Mesodermal cell (in vitro differentiated cells): ENCODE measurements around the gene PFAS.
A peak's percentile ranks its signal among the peaks of the same experiment; 100 is the strongest.
"Not testable (repeated sequence)": the region's sequence is repeated elsewhere in the genome, so short reads cannot be mapped to it uniquely, and the experiment has no call there.

Experiments
- H3K27ac ChIP-seq: 2 replicates; pipeline ENCODE4 v1.7.0; 2013; ENCODE audit warnings: mild to moderate bottlenecking, low read depth, low read length, moderate library complexity; ENCODE audit not compliant: severe bottlenecking
- H3K36me3 ChIP-seq: 2 replicates; pipeline ENCODE4 v1.7.1; 2013; ENCODE audit warnings: mild to moderate bottlenecking, low read length, moderate library complexity; ENCODE audit not compliant: control insufficient read depth, insufficient read depth
- H3K4me1 ChIP-seq: one replicate; pipeline ENCODE4 v1.7.1; 2013; ENCODE audit warnings: mild to moderate bottlenecking, low read length; ENCODE audit not compliant: insufficient read depth, control insufficient read depth, poor library complexity, severe bottlenecking
- H3K4me3 ChIP-seq: 2 replicates; pipeline ENCODE4 v1.7.0; 2013; ENCODE audit warnings: low read length, control low read depth, mild to moderate bottlenecking; ENCODE audit not compliant: insufficient read depth, poor library complexity, severe bottlenecking; ENCODE audit errors: extremely low read depth
- H3K9me3 ChIP-seq: 2 replicates; pipeline ENCODE4 v1.7.1; 2013; ENCODE audit warnings: mild to moderate bottlenecking, low read length, moderate library complexity; ENCODE audit not compliant: control insufficient read depth
- WGBS, 2 experiments: methylation state at CpG; one replicate each; pipeline ENCODE4 v1.1.5; 2013; ENCODE audit warnings: missing lambda C conversion rate in 2 of 2; ENCODE audit not compliant: insufficient coverage in 2 of 2; 5-methylcytosine and 5-hydroxymethylcytosine counted together

The PFAS gene

DNA sequence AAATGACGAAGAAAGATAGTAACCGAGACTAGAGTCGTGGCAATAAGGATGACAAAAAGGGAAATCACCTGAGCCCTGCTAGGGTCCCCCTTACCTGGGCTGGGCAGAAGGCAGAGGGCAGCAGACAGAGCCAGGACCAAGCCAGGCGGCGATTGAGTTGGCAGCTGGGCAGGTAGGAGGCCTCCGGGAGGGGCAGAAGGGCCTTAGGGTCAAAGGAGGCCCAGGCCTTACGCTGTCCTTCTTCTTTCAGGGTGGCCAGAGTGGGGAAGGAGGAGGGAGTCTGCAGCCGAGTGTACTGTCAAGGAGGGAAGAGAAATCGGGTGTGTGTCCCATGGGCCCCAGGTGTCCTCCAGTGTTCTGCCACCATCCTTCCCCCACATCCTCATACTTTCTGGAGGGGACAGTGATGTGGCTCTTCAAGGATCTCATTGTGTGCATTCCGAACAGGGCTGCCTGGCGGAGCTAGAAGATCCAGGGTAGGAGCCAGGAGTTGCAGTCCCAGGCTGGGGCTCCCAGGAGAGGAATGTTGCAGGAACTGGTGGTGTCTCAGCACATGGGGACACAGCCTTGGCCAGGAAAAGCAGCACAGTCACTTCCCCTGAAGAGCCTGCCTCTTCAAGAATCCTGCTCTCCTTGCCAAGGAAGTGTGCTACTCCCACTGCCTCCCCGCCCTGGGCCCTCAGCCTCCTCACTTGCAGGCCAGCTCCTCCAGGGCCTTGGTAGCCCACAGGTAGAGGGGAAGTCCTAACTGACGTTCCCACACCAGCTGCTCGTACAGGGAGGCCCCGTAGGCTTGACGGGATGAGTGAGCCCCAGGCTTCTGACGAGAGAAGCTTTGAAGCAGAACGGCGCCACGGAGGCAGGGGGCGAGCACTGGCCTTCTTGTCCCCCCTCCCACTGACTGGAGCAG lies 14.5 kb upstream of the PFAS start:
- Histone ChIP-seq H3K9me3 (no peaks in the 10 kb centered on the region), H3K27ac (no peak overlapping the region), H3K36me3 (peaks cover 91% of the 10 kb centered on the region), H3K4me1 (no peaks in the 10 kb centered on the region), H3K4me3 (no peak overlapping the region)
- WGBS, 2 experiments = 94 to 97% methylated on average over 11 to 17 of the region's 21 CpGs

DNA sequence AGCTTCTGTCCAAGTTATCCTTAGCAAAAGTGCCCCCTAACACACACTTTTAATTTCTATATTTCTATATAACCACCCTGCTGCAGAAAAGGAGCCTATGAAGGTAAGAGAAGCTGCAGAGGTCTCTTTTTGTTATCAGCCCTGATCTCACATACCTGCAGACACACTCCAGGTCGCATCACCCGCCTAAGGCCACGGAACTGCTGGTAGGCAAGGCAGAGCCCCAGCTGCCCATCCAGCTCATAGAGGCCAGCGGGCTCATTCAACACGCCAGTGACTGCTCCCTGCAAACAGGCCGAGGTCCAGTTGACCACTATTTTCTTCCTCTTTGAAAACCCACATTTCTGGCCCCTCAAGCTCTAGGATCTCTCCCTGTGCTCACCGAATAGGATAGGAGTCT lies 13.4 kb upstream of the PFAS start:
- WGBS, 2 experiments = 92 to 95% methylated on average over 4 to 7 of the region's 7 CpGs
- H3K36me3 ChIP-seq = peaks cover 90% of the 10 kb centered on the region

DNA sequence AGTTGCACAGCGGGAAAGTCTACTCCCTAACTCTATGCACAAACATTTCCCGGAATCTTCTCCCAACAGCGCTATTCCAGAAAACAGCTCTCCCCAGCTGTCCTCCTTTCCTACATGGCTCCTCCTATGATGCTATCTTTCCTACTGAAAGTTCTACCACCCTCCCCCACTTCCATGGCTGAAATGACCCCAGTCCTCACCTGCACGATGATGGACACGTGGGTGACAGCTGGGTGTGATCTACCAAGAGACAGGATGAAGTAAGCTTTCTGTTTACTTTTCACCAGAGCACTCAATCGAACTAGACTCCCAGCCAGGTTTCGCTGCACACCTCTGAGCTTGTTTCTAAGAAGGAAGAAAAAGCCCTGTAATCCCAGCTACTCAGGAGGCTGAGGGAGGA lies 11.9 kb upstream of the PFAS start:
- Histone ChIP-seq H3K4me1 (no peaks in the 10 kb centered on the region), H3K36me3 (peaks cover 86% of the 10 kb centered on the region), H3K4me3 (no peak overlapping the region), H3K27ac (no peak overlapping the region), H3K9me3 (no peaks in the 10 kb centered on the region)
- WGBS, 2 experiments = 88 to 97% methylated on average over 5 to 7 of the region's 7 CpGs

More for the DNA sequence above, 13.4 kb upstream of the PFAS start:
- H3K27ac ChIP-seq = no peak overlapping the region
- H3K4me3 ChIP-seq = no peak overlapping the region
- H3K9me3 ChIP-seq = no peaks in the 10 kb centered on the region
- H3K4me1 ChIP-seq = no peaks in the 10 kb centered on the region

DNA sequence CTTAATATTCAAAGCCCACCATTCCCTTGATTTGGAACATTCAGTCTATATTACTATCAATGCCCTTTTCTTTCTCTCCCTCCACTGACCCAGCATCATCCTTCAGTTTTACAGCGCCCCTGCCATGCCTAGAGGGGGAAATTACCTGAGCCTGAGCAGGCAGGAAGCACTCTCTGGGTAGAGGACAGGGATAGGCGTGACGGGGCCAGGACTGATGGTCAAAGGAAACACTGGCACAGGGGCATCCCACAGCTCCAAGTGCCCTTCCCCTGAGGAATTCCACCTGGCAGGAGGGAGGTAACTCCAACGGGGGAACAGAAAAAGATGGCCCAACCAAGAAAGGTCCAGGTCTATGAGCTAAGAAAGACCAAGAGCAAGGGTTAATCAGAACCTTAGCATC lies 11.2 kb upstream of the PFAS start:
- Histone ChIP-seq H3K27ac (no peak overlapping the region), H3K9me3 (no peaks in the 10 kb centered on the region), H3K4me1 (no peaks in the 10 kb centered on the region), H3K4me3 (no peak overlapping the region), H3K36me3 (peaks cover 78% of the 10 kb centered on the region)
- 85 to 98% methylated on average over 3 to 4 of the region's 4 CpGs for WGBS, 2 experiments

DNA sequence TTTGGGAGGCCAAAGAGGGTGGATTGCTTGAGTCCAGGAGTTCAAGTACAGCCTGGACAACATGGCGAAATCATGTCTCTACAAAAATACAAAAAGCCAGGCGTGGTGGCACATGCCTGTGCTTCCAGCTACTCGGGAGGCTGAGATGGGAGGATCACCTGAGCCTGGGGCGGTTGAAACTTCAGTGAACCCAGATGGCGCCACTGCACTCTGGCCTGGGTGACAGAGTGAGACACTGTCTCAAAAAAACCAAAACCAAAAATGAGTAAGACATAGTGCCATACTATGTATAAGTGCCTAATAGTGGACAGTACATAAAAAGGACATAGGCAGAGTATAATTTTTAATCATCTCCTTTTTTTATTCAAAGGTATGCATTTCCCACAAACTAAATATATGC lies 5.3 kb upstream of the PFAS start:
- H3K4me1 ChIP-seq = no peaks in the 10 kb centered on the region
- H3K4me3 ChIP-seq = no peak overlapping the region
- peaks cover 37% of the 10 kb centered on the region for H3K36me3 ChIP-seq
- WGBS, 2 experiments = 87 to 92% methylated on average over 4 of the region's 5 CpGs
- H3K9me3 ChIP-seq = no peaks in the 10 kb centered on the region
- no peak overlapping the region for H3K27ac ChIP-seq

DNA sequence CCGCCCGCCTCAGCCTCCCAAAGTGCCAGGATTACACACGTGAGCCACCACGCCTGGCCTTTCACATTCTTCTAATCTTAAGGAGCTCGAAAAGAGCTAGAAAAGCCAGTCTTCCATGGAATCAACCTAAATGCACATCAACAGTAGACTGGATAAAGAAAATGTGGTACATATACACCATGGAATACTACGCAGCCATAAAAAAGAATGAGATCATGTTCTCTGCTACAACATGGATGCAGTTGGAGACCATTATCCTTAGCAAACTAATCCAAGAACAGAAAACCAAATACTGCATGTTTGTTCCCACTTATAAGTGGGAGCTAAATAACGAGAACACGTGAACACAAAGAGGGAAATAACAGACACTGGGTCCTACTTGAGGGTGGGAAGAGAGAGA lies 4.3 kb upstream of the PFAS start:
- no peak overlapping the region for H3K4me3 ChIP-seq
- no peaks in the 10 kb centered on the region for H3K9me3 ChIP-seq
- H3K4me1 ChIP-seq = peaks cover under 1% of the 10 kb centered on the region
- 98 to 100% methylated on average over 3 to 4 of the region's 8 CpGs for WGBS, 2 experiments
- H3K36me3 ChIP-seq = peaks cover 30% of the 10 kb centered on the region
- no peak overlapping the region for H3K27ac ChIP-seq

DNA sequence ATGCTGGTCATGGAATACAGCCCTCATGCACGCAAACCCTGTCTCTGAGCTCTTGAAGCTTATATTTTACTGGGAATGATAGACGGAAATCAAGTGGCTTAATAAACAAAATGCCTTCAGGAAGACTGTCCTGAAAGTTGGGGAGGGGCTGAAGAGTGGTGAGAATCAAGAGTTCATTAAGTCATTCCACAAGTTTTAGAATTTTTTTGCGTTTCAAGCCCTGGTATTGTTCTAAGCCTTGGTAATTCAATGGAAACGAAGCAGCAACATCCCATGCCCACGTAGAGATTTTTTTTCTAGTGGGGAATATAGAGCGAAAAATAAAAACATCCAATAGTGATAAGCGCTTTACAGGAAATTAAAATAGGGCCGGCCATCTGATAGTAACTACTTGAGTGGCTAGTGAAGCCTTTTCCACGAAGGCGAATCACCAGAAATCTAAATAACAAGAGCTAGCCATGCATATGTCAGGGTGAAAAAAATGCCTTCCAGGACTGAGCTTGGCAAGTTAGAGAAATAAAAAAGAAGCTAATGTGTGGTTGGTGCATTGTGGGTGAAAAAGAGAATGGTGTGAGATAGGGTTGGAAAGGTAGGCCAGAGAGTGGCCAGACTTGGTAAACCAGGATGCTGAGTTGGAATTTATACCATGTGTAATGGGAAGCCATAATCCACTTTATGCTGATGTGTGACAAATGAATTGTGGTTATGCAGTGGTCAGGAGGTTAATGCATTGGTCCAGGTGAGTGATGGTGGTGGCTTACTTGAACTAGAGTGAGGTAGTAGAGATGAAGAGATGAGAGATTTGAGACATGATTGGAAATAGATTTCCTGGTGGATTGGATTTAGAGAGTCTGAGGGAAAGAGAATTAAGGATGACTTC lies 772 bp downstream of the PFAS start:
- Histone ChIP-seq H3K36me3 (peaks cover 15% of the 10 kb centered on the region), H3K4me1 (peaks cover 9% of the 10 kb centered on the region), H3K4me3 (peak overlapping the region; percentile 78), H3K27ac (peak overlapping the region; percentile 88), H3K9me3 (no peaks in the 10 kb centered on the region)
- 17 to 21% methylated on average over 4 to 7 of the region's 10 CpGs for WGBS, 2 experiments

DNA sequence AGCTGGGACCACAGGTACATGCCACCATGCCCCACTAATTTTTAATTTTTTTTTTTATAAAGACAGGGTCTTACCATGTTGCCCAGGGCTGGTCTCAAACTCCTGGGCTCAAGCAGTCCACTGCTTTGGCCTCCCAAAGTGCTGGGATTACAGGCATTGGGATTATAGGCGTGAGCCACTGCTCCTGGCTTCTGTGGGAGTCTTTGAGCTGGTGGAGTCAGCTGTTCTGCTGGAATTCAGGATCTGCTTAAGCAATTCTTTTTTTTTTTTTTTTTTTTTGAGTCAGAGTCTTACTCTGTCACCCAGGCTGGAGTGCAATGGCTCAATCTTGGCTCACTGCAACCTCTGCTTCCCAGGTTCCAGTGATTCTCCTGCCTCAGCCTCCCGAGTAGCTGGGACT lies 2.3 kb downstream of the PFAS start:
- H3K9me3 ChIP-seq, H3K4me1 ChIP-seq, H3K27ac ChIP-seq, H3K4me3 ChIP-seq: not testable (repeated sequence)
- peaks cover 23% of the 10 kb centered on the region for H3K36me3 ChIP-seq
- 83 to 100% methylated on average over 1 of the region's 2 CpGs for WGBS, 2 experiments

DNA sequence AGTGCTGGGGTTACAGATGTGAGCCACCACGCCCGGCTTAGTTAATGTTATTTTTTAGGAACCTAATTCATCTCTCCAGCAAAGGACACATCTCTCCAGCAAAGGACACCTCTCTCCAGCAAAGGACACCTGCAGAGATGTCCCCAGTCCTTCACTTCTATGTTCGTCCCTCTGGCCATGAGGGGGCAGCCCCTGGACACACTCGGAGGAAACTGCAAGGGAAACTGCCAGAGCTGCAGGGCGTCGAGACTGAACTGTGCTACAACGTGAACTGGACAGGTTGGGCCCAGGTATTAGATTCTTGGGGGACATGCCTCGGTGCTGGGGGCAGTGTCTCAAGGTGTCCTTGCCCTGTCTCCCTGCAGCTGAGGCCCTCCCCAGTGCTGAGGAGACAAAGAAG lies 4.7 kb downstream of the PFAS start:
- H3K36me3 ChIP-seq = peaks cover 42% of the 10 kb centered on the region
- H3K27ac ChIP-seq = no peak overlapping the region
- H3K4me1 ChIP-seq = peaks cover 9% of the 10 kb centered on the region
- no peak overlapping the region for H3K4me3 ChIP-seq
- WGBS, 2 experiments = 86 to 87% methylated on average over 6 of the region's 8 CpGs
- H3K9me3 ChIP-seq = no peaks in the 10 kb centered on the region

DNA sequence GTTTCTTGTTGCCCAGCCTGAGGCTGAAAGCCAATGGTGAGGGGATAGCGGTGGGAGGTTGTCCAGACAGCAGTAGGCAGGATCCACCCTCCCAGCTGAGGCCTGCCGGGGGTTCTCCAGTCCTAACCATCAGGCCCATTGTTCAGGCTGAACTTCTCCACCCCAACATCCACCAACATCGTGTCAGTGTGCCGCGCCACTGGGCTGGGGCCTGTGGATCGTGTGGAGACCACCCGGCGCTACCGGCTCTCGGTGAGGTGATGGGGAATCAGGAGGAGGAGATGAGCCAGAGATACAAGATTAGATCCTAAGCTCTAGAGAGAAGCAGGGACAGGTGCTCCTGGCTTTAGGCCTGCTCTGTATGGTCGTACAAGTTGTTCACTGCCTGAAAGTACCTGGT lies 5.8 kb downstream of the PFAS start:
- H3K4me3 ChIP-seq = no peak overlapping the region
- no peak overlapping the region for H3K27ac ChIP-seq
- H3K36me3 ChIP-seq = peaks cover 53% of the 10 kb centered on the region
- H3K9me3 ChIP-seq = no peaks in the 10 kb centered on the region
- WGBS, 2 experiments = 93 to 97% methylated on average over 7 to 8 of the region's 11 CpGs
- peaks cover 8% of the 10 kb centered on the region for H3K4me1 ChIP-seq
